Activated T-helper 17 cell treated with anti-CD3 and anti-CD28 coated beads, Interleukin-2, amount 50 U/mL, for 72 hours (primary cell): ENCODE data around the gene CYP1A1. TPM values are rescaled to one million over a fixed set of nuclear protein-coding genes. Genes with fewer than 3 reads are reported as not detected.
"Not testable (repeated sequence)": the region's sequence is repeated elsewhere in the genome, so short reads cannot be mapped to it uniquely, and the experiment has no call there.

Experiments
- ATAC-seq: fragments of 150-1000 bp; cut with Tn5 transposase; replicated peaks from 2 replicates; pipeline ENCODE4 v1.10.0; 2021; ENCODE audit warnings: mild to moderate bottlenecking, moderate library complexity
- H3K27ac Mint-ChIP-seq: one replicate; pipeline ENCODE4 v1.8.0; 2022; ENCODE audit warnings: mixed read lengths
- H3K27me3 Mint-ChIP-seq: one replicate; pipeline ENCODE4 v1.8.0; 2022; ENCODE audit warnings: mixed read lengths
- H3K36me3 Mint-ChIP-seq: one replicate; pipeline ENCODE4 v1.8.0; 2022; ENCODE audit warnings: low read depth, mild to moderate bottlenecking, mixed read lengths
- H3K4me1 Mint-ChIP-seq: one replicate; pipeline ENCODE4 v1.8.0; 2022; ENCODE audit warnings: mixed read lengths
- H3K4me3 Mint-ChIP-seq: one replicate; pipeline ENCODE4 v1.8.0; 2022; ENCODE audit warnings: mild to moderate bottlenecking, mixed read lengths
- H3K9me3 Mint-ChIP-seq: one replicate; pipeline ENCODE4 v1.8.0; 2022; ENCODE audit warnings: mixed read lengths
- total RNA-seq, 2 donors: library from RNA; stranded (reverse); gene quantifications; one replicate each; pipeline ENCODE4 v1.2.3, GENCODE V29; 2022

CYP1A1 gene
- total RNA-seq, 2 donors from 2014 or later: 3.3 to 11.4 TPM

GRCh38 chr15:74752011-74752410 is 26.7 kb upstream of the CYP1A1 start:
- no peak overlapping the region for H3K27ac Mint-ChIP-seq
- H3K36me3 Mint-ChIP-seq: no peaks in the 10 kb centered on the region
- H3K9me3 Mint-ChIP-seq: no peaks in the 10 kb centered on the region
- no peak overlapping the region for H3K4me3 Mint-ChIP-seq
- no peaks in the 10 kb centered on the region for H3K27me3 Mint-ChIP-seq
- H3K4me1 Mint-ChIP-seq: no peaks in the 10 kb centered on the region
- ATAC-seq: no peak

GRCh38 chr15:74750751-74751150 is 25.4 kb upstream of the CYP1A1 start:
- Mint-ChIP-seq H3K36me3 (no peaks in the 10 kb centered on the region), H3K4me3 (no peak overlapping the region), H3K27ac (no peak overlapping the region), H3K27me3 (no peaks in the 10 kb centered on the region), H3K9me3 (no peaks in the 10 kb centered on the region), H3K4me1 (no peaks in the 10 kb centered on the region)
- ATAC-seq: no peak

- Mint-ChIP-seq H3K27me3 (no peaks in the 10 kb centered on the region), H3K4me3 (no peak overlapping the region), H3K4me1 (no peaks in the 10 kb centered on the region), H3K9me3 (no peaks in the 10 kb centered on the region), H3K27ac (no peak overlapping the region), H3K36me3 (no peaks in the 10 kb centered on the region)
- no peak for ATAC-seq
Observed at GRCh38 chr15:74749832-74750231, 24.5 kb upstream of the CYP1A1 start.

- Mint-ChIP-seq H3K36me3 (no peaks in the 10 kb centered on the region), H3K9me3 (no peaks in the 10 kb centered on the region), H3K4me1 (no peaks in the 10 kb centered on the region), H3K27ac (no peak within 1 kb of the TSS), H3K4me3 (no peak within 1 kb of the TSS), H3K27me3 (no peaks in the 10 kb centered on the region)
- ATAC-seq: no peak
Observed at GRCh38 chr15:74748322-74748946, 23.1 kb upstream of the CYP1A1 start, which contains the start of gene CYP1A2. Gene CYP1A2 (plus strand): TSS chr15:74748845. CDS start chr15:74749739, 894 bp downstream.

GRCh38 chr15:74746389-74746788 is 21.1 kb upstream of the CYP1A1 start:
- H3K4me1 Mint-ChIP-seq: no peaks in the 10 kb centered on the region
- H3K27me3 Mint-ChIP-seq: peaks cover 5% of the 10 kb centered on the region
- no peak overlapping the region for H3K4me3 Mint-ChIP-seq
- H3K27ac Mint-ChIP-seq: no peak overlapping the region
- no peak for ATAC-seq
- H3K9me3 Mint-ChIP-seq: no peaks in the 10 kb centered on the region
- no peaks in the 10 kb centered on the region for H3K36me3 Mint-ChIP-seq

- H3K4me1 Mint-ChIP-seq: peaks cover 6% of the 10 kb centered on the region
- H3K27me3 Mint-ChIP-seq: peaks cover 13% of the 10 kb centered on the region
- peaks cover under 1% of the 10 kb centered on the region for H3K9me3 Mint-ChIP-seq
- no peak overlapping the region for H3K4me3 Mint-ChIP-seq
- no peaks in the 10 kb centered on the region for H3K36me3 Mint-ChIP-seq
- H3K27ac Mint-ChIP-seq: no peak overlapping the region
- ATAC-seq: no peak
Observed at GRCh38 chr15:74742422-74742821, 17.1 kb upstream of the CYP1A1 start.

GRCh38 chr15:74738239-74738638 is 12.9 kb upstream of the CYP1A1 start:
- peak; percentile 21 for ATAC-seq
- Mint-ChIP-seq H3K4me3 (peak overlapping the region; percentile 61), H3K27me3 (peaks cover 29% of the 10 kb centered on the region), H3K27ac (peak overlapping the region; percentile 32)
- not testable (repeated sequence) for H3K36me3 Mint-ChIP-seq, H3K4me1 Mint-ChIP-seq, H3K9me3 Mint-ChIP-seq

GRCh38 chr15:74735305-74735704 is 10.0 kb upstream of the CYP1A1 start:
- Mint-ChIP-seq H3K4me1 (peaks cover 9% of the 10 kb centered on the region), H3K4me3 (no peak overlapping the region), H3K9me3 (peaks cover 5% of the 10 kb centered on the region), H3K27ac (no peak overlapping the region), H3K36me3 (no peaks in the 10 kb centered on the region), H3K27me3 (peaks cover 22% of the 10 kb centered on the region)
- ATAC-seq: no peak

- Mint-ChIP-seq H3K36me3 (no peaks in the 10 kb centered on the region), H3K27me3 (peaks cover 21% of the 10 kb centered on the region), H3K9me3 (peaks cover 5% of the 10 kb centered on the region), H3K4me1 (peaks cover 8% of the 10 kb centered on the region), H3K4me3 (no peak overlapping the region), H3K27ac (no peak overlapping the region)
- no peak for ATAC-seq
Observed at GRCh38 chr15:74733269-74733668, 7.9 kb upstream of the CYP1A1 start.

GRCh38 chr15:74732846-74733245 is 7.5 kb upstream of the CYP1A1 start:
- Mint-ChIP-seq H3K9me3 (peaks cover 5% of the 10 kb centered on the region), H3K4me3 (no peak overlapping the region)
- ATAC-seq: no peak

GRCh38 chr15:74730619-74731316 is 5.4 kb upstream of the CYP1A1 start:
- Mint-ChIP-seq H3K9me3 (no peaks in the 10 kb centered on the region), H3K27me3 (peaks cover 16% of the 10 kb centered on the region), H3K27ac (no peak overlapping the region), H3K4me1 (peaks cover 6% of the 10 kb centered on the region), H3K36me3 (no peaks in the 10 kb centered on the region), H3K4me3 (no peak overlapping the region)
- ATAC-seq: no peak

More at GRCh38 chr15:74732846-74733245, 7.5 kb upstream of the CYP1A1 start:
- peaks cover 21% of the 10 kb centered on the region for H3K27me3 Mint-ChIP-seq
- peaks cover 4% of the 10 kb centered on the region for H3K4me1 Mint-ChIP-seq
- no peak overlapping the region for H3K27ac Mint-ChIP-seq
- H3K36me3 Mint-ChIP-seq: no peaks in the 10 kb centered on the region

- H3K27ac Mint-ChIP-seq, H3K27me3 Mint-ChIP-seq, H3K9me3 Mint-ChIP-seq, ATAC-seq, H3K4me1 Mint-ChIP-seq, H3K36me3 Mint-ChIP-seq, H3K4me3 Mint-ChIP-seq: not testable (repeated sequence)
Observed at GRCh38 chr15:74729372-74729771, 4.0 kb upstream of the CYP1A1 start.

- H3K4me1 Mint-ChIP-seq, H3K9me3 Mint-ChIP-seq, H3K4me3 Mint-ChIP-seq, H3K27ac Mint-ChIP-seq, ATAC-seq, H3K36me3 Mint-ChIP-seq, H3K27me3 Mint-ChIP-seq: not testable (repeated sequence)
Observed at GRCh38 chr15:74728699-74729098, 3.4 kb upstream of the CYP1A1 start.

- Mint-ChIP-seq H3K27ac (no peak overlapping the region), H3K36me3 (no peaks in the 10 kb centered on the region)
Observed at GRCh38 chr15:74727727-74728126, 2.4 kb upstream of the CYP1A1 start.

GRCh38 chr15:74726774-74727164 is 1.4 kb upstream of the CYP1A1 start:
- Mint-ChIP-seq H3K4me3 (peak overlapping the region; percentile 84), H3K27ac (peak overlapping the region; percentile 74), H3K27me3 (peaks cover 6% of the 10 kb centered on the region), H3K9me3 (no peaks in the 10 kb centered on the region), H3K4me1 (peaks cover 6% of the 10 kb centered on the region), H3K36me3 (no peaks in the 10 kb centered on the region)
- ATAC-seq: peak; percentile 9

More at GRCh38 chr15:74727727-74728126, 2.4 kb upstream of the CYP1A1 start:
- ATAC-seq: no peak
- Mint-ChIP-seq H3K4me1 (peaks cover 6% of the 10 kb centered on the region), H3K4me3 (peak overlapping the region; percentile 84), H3K27me3 (peaks cover 6% of the 10 kb centered on the region), H3K9me3 (no peaks in the 10 kb centered on the region)
